BLaER1 (cell line): Measurements from ENCODE around the gene TRAF7.

ENCODE experiments used
- H3K27ac ChIP-seq: shearing (Covaris generic); formaldehyde crosslinking; 2 replicates; pipeline ENCODE4 v1.8.1; 2022
- H3K27me3 ChIP-seq: shearing (Covaris generic); formaldehyde crosslinking; 2 replicates; pipeline ENCODE4 v1.8.1; 2022
- H3K36me3 ChIP-seq: shearing (Covaris generic); formaldehyde crosslinking; 2 replicates; pipeline ENCODE4 v1.8.1; 2022
- H3K4me1 ChIP-seq: shearing (Covaris generic); formaldehyde crosslinking; 2 replicates; pipeline ENCODE4 v1.8.1; 2022
- H3K4me2 ChIP-seq: shearing (Covaris generic); formaldehyde crosslinking; 2 replicates; pipeline ENCODE4 v1.8.1; 2022
- H3K4me3 ChIP-seq: shearing (Covaris generic); formaldehyde crosslinking; 2 replicates; pipeline ENCODE4 v1.8.1; 2022
- H3K9ac ChIP-seq: shearing (Covaris generic); formaldehyde crosslinking; 2 replicates; pipeline ENCODE4 v1.8.1; 2022
- H3K9me3 ChIP-seq: shearing (Covaris generic); formaldehyde crosslinking; 2 replicates; pipeline ENCODE4 v1.8.1; 2022
- H4K20me1 ChIP-seq: shearing (Covaris generic); formaldehyde crosslinking; 2 replicates; pipeline ENCODE4 v1.8.1; 2022
- Cebpa-rat ChIP-seq: shearing (Covaris generic); IDR thresholded peaks from 2 replicates; pipeline ENCODE4 v1.8.1; 2022

Gene TRAF7

GRCh38 chr16:2204416-2205103 lies 49.0 kb downstream of the TRAF7 start:
- H3K4me1 ChIP-seq, result peaks cover 24% of the 10 kb centered on the region
- peaks cover 30% of the 10 kb centered on the region for H3K36me3 ChIP-seq
- no peak for TF ChIP-seq Cebpa-rat
- H3K4me3 ChIP-seq, result peak overlapping the region; percentile 83
- H3K9ac ChIP-seq, result peak overlapping the region; percentile 97
- H4K20me1 ChIP-seq, result peaks cover 7% of the 10 kb centered on the region; the same call in 1 of the 2 replicates
- peak overlapping the region; percentile 99 for H3K27ac ChIP-seq
- H3K27me3 ChIP-seq, result peaks cover 26% of the 10 kb centered on the region
- no peaks in the 10 kb centered on the region for H3K9me3 ChIP-seq
- H3K4me2 ChIP-seq, result peak overlapping the region; percentile 100

- Histone ChIP-seq H3K4me3 (peak within 1 kb of the TSS; percentile 83), H3K9ac (peak within 1 kb of the TSS; percentile 97), H3K27ac (peak within 1 kb of the TSS; percentile 99), H3K9me3 (no peaks in the 10 kb centered on the region), H3K27me3 (peaks cover 18% of the 10 kb centered on the region; the same call in 1 of the 2 replicates), H3K36me3 (peaks cover 37% of the 10 kb centered on the region), H3K4me2 (peak within 1 kb of the TSS; percentile 100), H4K20me1 (peaks cover 15% of the 10 kb centered on the region; the same call in 1 of the 2 replicates), H3K4me1 (peaks cover 24% of the 10 kb centered on the region)
- TF ChIP-seq Cebpa-rat, result no peak
Measured at GRCh38 chr16:2205104-2205966, 49.8 kb downstream of the TRAF7 start, which contains the start of gene MLST8. Gene MLST8 (plus strand): TSS chr16:2205454. CDS start chr16:2206086, 632 bp downstream.

- peaks cover 44% of the 10 kb centered on the region for H3K36me3 ChIP-seq
- peak overlapping the region; percentile 100 for H3K4me2 ChIP-seq
- peak overlapping the region; percentile 99 for H3K27ac ChIP-seq
- no peak for TF ChIP-seq Cebpa-rat
- peak overlapping the region; percentile 83 for H3K4me3 ChIP-seq
- peaks cover 24% of the 10 kb centered on the region for H3K4me1 ChIP-seq
- peaks cover 12% of the 10 kb centered on the region; the same call in 1 of the 2 replicates for H3K27me3 ChIP-seq
- no peaks in the 10 kb centered on the region for H3K9me3 ChIP-seq
- peak overlapping the region; percentile 97 for H3K9ac ChIP-seq
- H4K20me1 ChIP-seq, result peaks cover 21% of the 10 kb centered on the region
Measured at GRCh38 chr16:2205967-2206313, 50.4 kb downstream of the TRAF7 start.

GRCh38 chr16:2206420-2206779 lies 50.8 kb downstream of the TRAF7 start:
- no peak for TF ChIP-seq Cebpa-rat
- H3K9ac ChIP-seq, result peak overlapping the region; percentile 97
- H3K9me3 ChIP-seq, result no peaks in the 10 kb centered on the region
- H3K36me3 ChIP-seq, result peaks cover 46% of the 10 kb centered on the region
- peaks cover 24% of the 10 kb centered on the region for H3K4me1 ChIP-seq
- peaks cover 25% of the 10 kb centered on the region for H4K20me1 ChIP-seq
- peak overlapping the region; percentile 99 for H3K27ac ChIP-seq
- peak overlapping the region; percentile 100 for H3K4me2 ChIP-seq
- H3K27me3 ChIP-seq, result 0 out of 2 replicates have a peak, but pooled peaks cover 10% of the 10 kb centered on the region
- H3K4me3 ChIP-seq, result peak overlapping the region; percentile 83

- H4K20me1 ChIP-seq, result peaks cover 28% of the 10 kb centered on the region
- no peaks in the 10 kb centered on the region for H3K9me3 ChIP-seq
- peak overlapping the region; percentile 97 for H3K9ac ChIP-seq
- H3K4me3 ChIP-seq, result no peak overlapping the region
- no peak overlapping the region; the same call in 1 of the 2 replicates for H3K27ac ChIP-seq
- H3K4me2 ChIP-seq, result peak overlapping the region; percentile 100
- H3K4me1 ChIP-seq, result peaks cover 25% of the 10 kb centered on the region
- 0 out of 2 replicates have a peak, but pooled peaks cover 5% of the 10 kb centered on the region for H3K27me3 ChIP-seq
- TF ChIP-seq Cebpa-rat, result no peak
- peaks cover 51% of the 10 kb centered on the region for H3K36me3 ChIP-seq
Measured at GRCh38 chr16:2206780-2207433, 51.3 kb downstream of the TRAF7 start.

- Histone ChIP-seq H3K4me1 (peaks cover 35% of the 10 kb centered on the region), H3K9me3 (no peaks in the 10 kb centered on the region), H3K4me3 (no peak overlapping the region), H3K27me3 (no peaks in the 10 kb centered on the region), H3K9ac (0 out of 2 replicates have a peak overlapping the region, but pooled peaks have one; percentile 10), H3K4me2 (no peak overlapping the region), H4K20me1 (peaks cover 38% of the 10 kb centered on the region), H3K36me3 (peaks cover 60% of the 10 kb centered on the region), H3K27ac (no peak overlapping the region)
- no peak for TF ChIP-seq Cebpa-rat
Measured at GRCh38 chr16:2207872-2208271, 52.3 kb downstream of the TRAF7 start.

- no peak overlapping the region for H3K9ac ChIP-seq
- H3K27ac ChIP-seq, result no peak overlapping the region
- no peak overlapping the region for H3K4me2 ChIP-seq
- H3K27me3 ChIP-seq, result no peaks in the 10 kb centered on the region
- peaks cover 42% of the 10 kb centered on the region for H4K20me1 ChIP-seq
- peaks cover 63% of the 10 kb centered on the region for H3K36me3 ChIP-seq
- no peak overlapping the region for H3K4me3 ChIP-seq
- TF ChIP-seq Cebpa-rat, result no peak
- no peaks in the 10 kb centered on the region for H3K9me3 ChIP-seq
- H3K4me1 ChIP-seq, result peaks cover 39% of the 10 kb centered on the region
Measured at GRCh38 chr16:2208308-2208707, 52.7 kb downstream of the TRAF7 start.

- Histone ChIP-seq H3K4me3 (no peak overlapping the region), H3K27me3 (no peaks in the 10 kb centered on the region), H3K4me2 (no peak overlapping the region), H3K9ac (no peak overlapping the region; the same call in 1 of the 2 replicates), H3K36me3 (peaks cover 63% of the 10 kb centered on the region), H3K9me3 (no peaks in the 10 kb centered on the region), H3K27ac (no peak overlapping the region), H3K4me1 (peaks cover 44% of the 10 kb centered on the region), H4K20me1 (peaks cover 47% of the 10 kb centered on the region)
- no peak for TF ChIP-seq Cebpa-rat
Measured at GRCh38 chr16:2208772-2209171, 53.2 kb downstream of the TRAF7 start.

- H3K27ac ChIP-seq, result no peak overlapping the region
- no peak overlapping the region for H3K4me3 ChIP-seq
- no peaks in the 10 kb centered on the region for H3K9me3 ChIP-seq
- no peak overlapping the region; the same call in 1 of the 2 replicates for H3K9ac ChIP-seq
- peaks cover 63% of the 10 kb centered on the region for H3K36me3 ChIP-seq
- no peaks in the 10 kb centered on the region for H3K27me3 ChIP-seq
- peaks cover 47% of the 10 kb centered on the region for H4K20me1 ChIP-seq
- peaks cover 41% of the 10 kb centered on the region for H3K4me1 ChIP-seq
- TF ChIP-seq Cebpa-rat, result no peak
- no peak overlapping the region for H3K4me2 ChIP-seq
Measured at GRCh38 chr16:2209258-2210008, 53.9 kb downstream of the TRAF7 start.
